BE2C (cell line): ENCODE data around the gene TRMU.

ENCODE experiments used
- DNase-seq: peaks from one replicate; pipeline ENCODE4 v3.0.0-alpha.2; 2020
- H3K27me3 ChIP-seq: fragments of 250-450 bp; sonication (Bioruptor Pico); 2 replicates; pipeline ENCODE4 v1.5.1; 2020; ENCODE audit warnings: mild to moderate bottlenecking
- H3K36me3 ChIP-seq: fragments of 250-450 bp; sonication (Bioruptor Pico); 2 replicates; pipeline ENCODE4 v1.5.1; 2020; ENCODE audit warnings: mild to moderate bottlenecking
- H3K4me1 ChIP-seq: fragments of 250-450 bp; sonication (Bioruptor Pico); 2 replicates; pipeline ENCODE4 v1.5.1; 2020
- H3K4me3 ChIP-seq: 2 replicates; pipeline ENCODE4 v1.5.1; 2011; ENCODE audit warnings: low read depth, low read length
- H3K9me3 ChIP-seq: fragments of 250-450 bp; sonication (Bioruptor Pico); 2 replicates; pipeline ENCODE4 v1.5.1; 2020
- CTCF ChIP-seq: IDR thresholded peaks from 2 replicates; pipeline ENCODE4 v1.5.1; 2012; ENCODE audit warnings: mild to moderate bottlenecking, low read depth, low read length

Gene TRMU

GRCh38 chr22:46339956-46340355 is 4.4 kb downstream of the TRMU start:
- Histone ChIP-seq H3K4me3 (no peak overlapping the region), H3K4me1 (no peaks in the 10 kb centered on the region), H3K27me3 (no peaks in the 10 kb centered on the region), H3K36me3 (peaks cover 70% of the 10 kb centered on the region), H3K9me3 (no peaks in the 10 kb centered on the region)
- TF ChIP-seq CTCF, result no peak
- DNase-seq, result no peak

- H3K9me3 ChIP-seq, result no peaks in the 10 kb centered on the region
- H3K4me1 ChIP-seq, result no peaks in the 10 kb centered on the region
- H3K27me3 ChIP-seq, result no peaks in the 10 kb centered on the region
- no peak for TF ChIP-seq CTCF
- H3K4me3 ChIP-seq, result no peak overlapping the region
- H3K36me3 ChIP-seq, result peaks cover 77% of the 10 kb centered on the region
- no peak for DNase-seq
Observed at GRCh38 chr22:46340676-46341075, 5.2 kb downstream of the TRMU start.

- no peak for TF ChIP-seq CTCF
- Histone ChIP-seq H3K27me3 (no peaks in the 10 kb centered on the region), H3K4me3 (no peak overlapping the region), H3K9me3 (no peaks in the 10 kb centered on the region), H3K36me3 (peaks cover 91% of the 10 kb centered on the region), H3K4me1 (no peaks in the 10 kb centered on the region)
- no peak for DNase-seq
Observed at GRCh38 chr22:46346680-46347405, 11.3 kb downstream of the TRMU start.

- no peak overlapping the region for H3K4me3 ChIP-seq
- no peaks in the 10 kb centered on the region for H3K9me3 ChIP-seq
Observed at GRCh38 chr22:46347646-46348045, 12.1 kb downstream of the TRMU start.

GRCh38 chr22:46348099-46348695 is 12.7 kb downstream of the TRMU start:
- Histone ChIP-seq H3K36me3 (peaks cover 90% of the 10 kb centered on the region), H3K27me3 (no peaks in the 10 kb centered on the region), H3K9me3 (no peaks in the 10 kb centered on the region), H3K4me3 (no peak overlapping the region), H3K4me1 (peaks cover 11% of the 10 kb centered on the region)
- no peak for TF ChIP-seq CTCF
- DNase-seq, result no peak

More at GRCh38 chr22:46347646-46348045, 12.1 kb downstream of the TRMU start:
- peaks cover 91% of the 10 kb centered on the region for H3K36me3 ChIP-seq
- DNase-seq, result no peak
- no peak for TF ChIP-seq CTCF
- no peaks in the 10 kb centered on the region for H3K27me3 ChIP-seq
- H3K4me1 ChIP-seq, result peaks cover 6% of the 10 kb centered on the region

- H3K4me1 ChIP-seq, result peaks cover 20% of the 10 kb centered on the region
- DNase-seq, result no peak
- no peaks in the 10 kb centered on the region for H3K9me3 ChIP-seq
- no peaks in the 10 kb centered on the region for H3K27me3 ChIP-seq
- peaks cover 91% of the 10 kb centered on the region for H3K36me3 ChIP-seq
- TF ChIP-seq CTCF, result no peak
- no peak overlapping the region for H3K4me3 ChIP-seq
Observed at GRCh38 chr22:46349238-46349637, 13.7 kb downstream of the TRMU start.
